ENCODE data around the gene EPPIN.

The EPPIN gene

DNA sequence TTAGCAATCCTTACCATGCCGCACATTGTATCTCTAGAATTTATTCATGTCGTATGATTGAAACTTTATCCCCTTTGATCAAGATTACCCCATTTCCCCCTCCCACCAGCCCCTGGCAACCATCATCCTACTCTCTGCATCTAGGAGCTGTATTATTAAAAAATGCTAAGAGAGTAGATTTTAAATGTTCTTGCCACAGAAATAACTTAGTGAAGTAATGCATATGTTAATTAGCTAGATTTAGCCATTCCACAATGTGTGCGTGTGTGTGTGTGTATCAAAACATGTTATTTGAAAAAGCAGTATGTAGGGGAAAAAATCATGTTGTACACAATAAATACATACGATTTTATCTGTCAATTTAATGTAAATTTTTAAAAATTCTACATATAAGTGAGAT, 19.9 kb downstream of the EPPIN start:
- Histone ChIP-seq H2AFZ (ENCODE audit: low read length) (no peak overlapping the region), H3K9me3 (ENCODE audit: insufficient read depth, low read depth, low read length) (no peaks in the 10 kb centered on the region), H3K27me3 (ENCODE audit: insufficient read depth, low read length, poor library complexity, severe bottlenecking) (no peaks in the 10 kb centered on the region), H3K4me2 (ENCODE audit: low read depth, low read length, poor library complexity, severe bottlenecking) (no peak overlapping the region), H3K9me2 (replicated peaks; ENCODE audit: low read depth, low read length) (no peaks in the 10 kb centered on the region), H3F3A (ENCODE audit: low read depth) (no peaks in the 10 kb centered on the region), H4K20me1 (ENCODE audit: insufficient read depth, low read length, poor library complexity, severe bottlenecking) (no peaks in the 10 kb centered on the region), H3K36me3 (ENCODE audit: insufficient read depth, low read length) (no peaks in the 10 kb centered on the region), H3K4me3 (ENCODE audit: low read length, poor library complexity, severe bottlenecking) (no peak overlapping the region), H3K4me1 (ENCODE audit: insufficient read depth, low read length, poor library complexity, severe bottlenecking) (no peaks in the 10 kb centered on the region), H3K9ac (ENCODE audit: low read depth, low read length, poor library complexity, severe bottlenecking) (no peak overlapping the region), H3K79me2 (ENCODE audit: insufficient read depth, low read length) (no peaks in the 10 kb centered on the region)
- TF ChIP-seq EZH2phosphoT487 (IDR thresholded peaks at IDR 0.05; ENCODE audit: borderline replicate concordance) = no peak
- TF ChIP-seq, protein P1, sequence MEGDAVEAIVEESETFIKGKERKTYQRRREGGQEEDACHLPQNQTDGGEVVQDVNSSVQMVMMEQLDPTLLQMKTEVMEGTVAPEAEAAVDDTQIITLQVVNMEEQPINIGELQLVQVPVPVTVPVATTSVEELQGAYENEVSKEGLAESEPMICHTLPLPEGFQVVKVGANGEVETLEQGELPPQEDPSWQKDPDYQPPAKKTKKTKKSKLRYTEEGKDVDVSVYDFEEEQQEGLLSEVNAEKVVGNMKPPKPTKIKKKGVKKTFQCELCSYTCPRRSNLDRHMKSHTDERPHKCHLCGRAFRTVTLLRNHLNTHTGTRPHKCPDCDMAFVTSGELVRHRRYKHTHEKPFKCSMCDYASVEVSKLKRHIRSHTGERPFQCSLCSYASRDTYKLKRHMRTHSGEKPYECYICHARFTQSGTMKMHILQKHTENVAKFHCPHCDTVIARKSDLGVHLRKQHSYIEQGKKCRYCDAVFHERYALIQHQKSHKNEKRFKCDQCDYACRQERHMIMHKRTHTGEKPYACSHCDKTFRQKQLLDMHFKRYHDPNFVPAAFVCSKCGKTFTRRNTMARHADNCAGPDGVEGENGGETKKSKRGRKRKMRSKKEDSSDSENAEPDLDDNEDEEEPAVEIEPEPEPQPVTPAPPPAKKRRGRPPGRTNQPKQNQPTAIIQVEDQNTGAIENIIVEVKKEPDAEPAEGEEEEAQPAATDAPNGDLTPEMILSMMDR (conservative IDR thresholded peaks at IDR 0.05; ENCODE audit: low read length) = no peak

DNA sequence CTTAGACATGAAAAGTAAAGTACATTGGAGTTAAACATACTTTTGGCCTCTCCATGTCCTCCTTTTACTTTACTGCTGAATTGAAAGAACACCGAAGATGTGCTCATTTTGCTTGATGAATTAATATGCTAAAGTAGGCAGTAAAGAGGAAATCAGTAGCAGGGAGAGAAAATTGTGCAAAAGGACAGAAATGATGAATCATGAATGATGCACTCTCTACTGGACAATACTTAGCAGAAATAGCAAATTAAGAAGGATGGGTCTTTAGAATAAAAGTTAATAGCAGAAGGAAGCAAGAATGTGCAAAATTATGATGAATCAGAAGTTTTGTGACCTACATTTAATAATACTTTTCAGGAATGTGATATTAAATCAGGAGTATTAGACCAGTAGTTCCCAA, 23.4 kb downstream of the EPPIN start:
- Histone ChIP-seq H4K20me1 (ENCODE audit: insufficient read depth, low read length, poor library complexity, severe bottlenecking) (no peaks in the 10 kb centered on the region), H3F3A (ENCODE audit: low read depth) (no peaks in the 10 kb centered on the region), H3K9me3 (ENCODE audit: insufficient read depth, low read depth, low read length) (no peaks in the 10 kb centered on the region), H3K4me3 (ENCODE audit: low read length, poor library complexity, severe bottlenecking) (no peak overlapping the region), H3K27me3 (ENCODE audit: insufficient read depth, low read length, poor library complexity, severe bottlenecking) (no peaks in the 10 kb centered on the region), H3K79me2 (ENCODE audit: insufficient read depth, low read length) (no peaks in the 10 kb centered on the region), H3K36me3 (ENCODE audit: insufficient read depth, low read length) (no peaks in the 10 kb centered on the region), H3K9ac (ENCODE audit: low read depth, low read length, poor library complexity, severe bottlenecking) (no peak overlapping the region), H3K4me2 (ENCODE audit: low read depth, low read length, poor library complexity, severe bottlenecking) (no peak overlapping the region), H3K9me2 (replicated peaks; ENCODE audit: low read depth, low read length) (no peaks in the 10 kb centered on the region), H2AFZ (ENCODE audit: low read length) (no peak overlapping the region), H3K4me1 (ENCODE audit: insufficient read depth, low read length, poor library complexity, severe bottlenecking) (no peaks in the 10 kb centered on the region)
- TF ChIP-seq, protein P1 (conservative IDR thresholded peaks at IDR 0.05; ENCODE audit: low read length) = no peak
- no peak for TF ChIP-seq EZH2phosphoT487 (IDR thresholded peaks at IDR 0.05; ENCODE audit: borderline replicate concordance)

DNA sequence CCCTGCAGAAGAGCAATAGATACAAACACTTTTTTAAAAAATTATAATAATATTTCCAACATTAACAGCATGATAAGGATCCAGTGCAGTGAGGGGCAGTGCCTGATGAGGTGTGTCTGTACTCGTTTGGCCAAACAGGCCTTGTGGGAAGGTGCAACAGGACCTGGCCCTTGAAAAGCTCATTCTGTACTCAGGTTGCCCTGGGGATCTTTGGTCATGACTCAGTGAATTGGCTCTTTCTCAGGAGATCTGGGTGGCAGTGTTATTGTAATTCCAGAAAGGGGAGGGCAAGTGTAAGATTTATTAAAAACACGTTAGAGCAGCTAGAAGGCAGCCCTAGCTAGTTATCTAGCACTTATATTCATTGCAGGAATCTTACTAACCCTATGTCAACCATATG, 28.9 kb downstream of the EPPIN start:
- Histone ChIP-seq H3K9ac (ENCODE audit: low read depth, low read length, poor library complexity, severe bottlenecking) (no peak overlapping the region), H3K79me2 (ENCODE audit: insufficient read depth, low read length) (no peaks in the 10 kb centered on the region), H3F3A (ENCODE audit: low read depth) (no peaks in the 10 kb centered on the region), H3K27me3 (ENCODE audit: insufficient read depth, low read length, poor library complexity, severe bottlenecking) (no peaks in the 10 kb centered on the region), H3K9me2 (replicated peaks; ENCODE audit: low read depth, low read length) (no peaks in the 10 kb centered on the region), H3K4me3 (ENCODE audit: low read length, poor library complexity, severe bottlenecking) (no peak overlapping the region), H3K4me2 (ENCODE audit: low read depth, low read length, poor library complexity, severe bottlenecking) (no peak overlapping the region), H3K36me3 (ENCODE audit: insufficient read depth, low read length) (no peaks in the 10 kb centered on the region), H3K9me3 (ENCODE audit: insufficient read depth, low read depth, low read length) (no peaks in the 10 kb centered on the region), H2AFZ (ENCODE audit: low read length) (no peak overlapping the region), H3K4me1 (ENCODE audit: insufficient read depth, low read length, poor library complexity, severe bottlenecking) (no peaks in the 10 kb centered on the region), H4K20me1 (ENCODE audit: insufficient read depth, low read length, poor library complexity, severe bottlenecking) (no peaks in the 10 kb centered on the region)
- TF ChIP-seq EZH2phosphoT487 (IDR thresholded peaks at IDR 0.05; ENCODE audit: borderline replicate concordance) = no peak
- TF ChIP-seq, protein P1 (conservative IDR thresholded peaks at IDR 0.05; ENCODE audit: low read length) = no peak

All from Loucy (cell line).